HepG2 (cell line): Measurements from ENCODE around the gene GSTK1. TPM values are rescaled to one million over a fixed set of nuclear protein-coding genes. Genes with fewer than 3 reads are reported as not detected.

ENCODE experiments used
- AHDC1 ChIP-seq: sonication (generic); formaldehyde crosslinking; IDR thresholded peaks from 2 replicates; pipeline ENCODE4 v1.5.1; 2020; ENCODE audit warnings: mild to moderate bottlenecking, missing genetic modification reagents, borderline replicate concordance
- CREM ChIP-seq, 2 experiments: sonication (generic) in 1 of 2; formaldehyde crosslinking in 1 of 2; IDR thresholded peaks; 2 replicates each; pipeline versions ENCODE4 v1.4.0 to v1.6.1; 2016 to 2020; ENCODE audit warnings: antibody characterized with exemption in 1 of 2, mild to moderate bottlenecking in 1 of 2, missing genetic modification reagents in 1 of 2
- DBP ChIP-seq: sonication (generic); formaldehyde crosslinking; IDR thresholded peaks from 2 replicates; pipeline ENCODE4 v1.4.0; 2020; ENCODE audit warnings: missing genetic modification reagents; ENCODE audit errors: not compliant biosample characterization
- DMTF1 ChIP-seq: sonication (generic); formaldehyde crosslinking; IDR thresholded peaks from 2 replicates; pipeline ENCODE4 v1.4.0; 2020; ENCODE audit warnings: mild to moderate bottlenecking, missing genetic modification reagents
- FOSL2 ChIP-seq: sonication (generic); formaldehyde crosslinking; IDR thresholded peaks from 2 replicates; pipeline ENCODE4 v1.4.0; 2020; ENCODE audit warnings: missing genetic modification reagents
- FOXM1 ChIP-seq: sonication (generic); formaldehyde crosslinking; IDR thresholded peaks from 2 replicates; pipeline ENCODE4 v1.5.0; 2020; ENCODE audit warnings: missing genetic modification reagents
- HNF4A ChIP-seq: sonication (generic); formaldehyde crosslinking; IDR thresholded peaks from 2 replicates; pipeline ENCODE4 v1.4.0; 2020; ENCODE audit warnings: missing genetic modification reagents
- HOMEZ ChIP-seq: IDR thresholded peaks from 2 replicates; pipeline ENCODE4 v1.6.1; 2016; ENCODE audit warnings: low read depth
- MIER2 ChIP-seq: IDR thresholded peaks from 2 replicates; pipeline ENCODE4 v1.6.1; 2016; ENCODE audit warnings: missing biosample characterization, missing genetic modification reagents
- PPARG ChIP-seq: conservative IDR thresholded peaks from 2 replicates; pipeline ENCODE4 v1.6.1; 2016; ENCODE audit warnings: missing biosample characterization, missing genetic modification reagents
- RXRB ChIP-seq: IDR thresholded peaks from 2 replicates; pipeline ENCODE4 v1.6.1; 2016; ENCODE audit warnings: borderline replicate concordance, missing genetic modification reagents, missing compliant biosample characterization
- THAP9 ChIP-seq: sonication (generic); formaldehyde crosslinking; IDR thresholded peaks from 2 replicates; pipeline ENCODE4; 2020; ENCODE audit warnings: missing genetic modification reagents, mild to moderate bottlenecking, borderline replicate concordance
- ZNF616 ChIP-seq: sonication (generic); formaldehyde crosslinking; IDR thresholded peaks from 2 replicates; pipeline ENCODE4 v1.5.0; 2020; ENCODE audit warnings: low read depth, mild to moderate bottlenecking, missing genetic modification reagents
- ZNF761 ChIP-seq: sonication (generic); formaldehyde crosslinking; conservative IDR thresholded peaks from 2 replicates; pipeline ENCODE4 v1.4.0; 2020; ENCODE audit warnings: mild to moderate bottlenecking, missing genetic modification reagents
- polyA plus RNA-seq, 8 experiments: library from polyadenylated mRNA; depleted of rRNA in 3 of 8; stranded (reverse) in 7 of 8; unstranded in 1 of 8; fragments of >200 nt; fragmentation: Illumina TruSeq in 4 of 8; extraction: Trizol in 4 of 8; gene quantifications; 2 replicates each; pipeline versions ENCODE4 v1.2.1 to v1.2.3, GENCODE V29; 2011 to 2016; ENCODE audit warnings: low read depth in 4 of 8, missing spikeins in 1 of 8, mixed read lengths in 1 of 8; ENCODE audit not compliant: insufficient read depth in 1 of 8
- total RNA-seq, 5 experiments: library from RNA; depleted of rRNA; stranded (reverse); fragments of >200 nt; fragmentation: Illumina TruSeq; extraction: Trizol; gene quantifications; 2 replicates each; pipeline ENCODE4 v1.2.3, GENCODE V29; 2016; ENCODE audit warnings: low read depth in 1 of 5

Gene GSTK1
- total and polyA plus RNA-seq, 2 of the 13 experiments (the other 11 are each of a cell fraction or from before 2014, with no cell fraction given), result 64.6 to 92.1 TPM

- TF ChIP-seq DMTF1 (CRISPR knock-in tag), result no peak
- no peak for TF ChIP-seq AHDC1 (CRISPR knock-in tag)
- TF ChIP-seq FOSL2 (CRISPR knock-in tag), result no peak
- TF ChIP-seq HNF4A, result no peak
- no peak for TF ChIP-seq CREM (IDR thresholded peaks at IDR 0.05)
- no peak for TF ChIP-seq CREM (CRISPR knock-in tag; IDR thresholded peaks at IDR 0.05)
- TF ChIP-seq PPARG (CRISPR knock-in tag), result peak; percentile 52; the same call in 1 of the 2 replicates
- TF ChIP-seq THAP9 (CRISPR knock-in tag), result no peak
- TF ChIP-seq FOXM1 (CRISPR knock-in tag), result no peak
- no peak for TF ChIP-seq ZNF761 (CRISPR knock-in tag)
- TF ChIP-seq DBP (CRISPR knock-in tag), result no peak
- TF ChIP-seq RXRB, result 0 out of 2 replicates have a peak, but pooled peaks have one; percentile 49
- no peak for TF ChIP-seq ZNF616
- 0 out of 2 replicates have a peak, but pooled peaks have one; percentile 27 for TF ChIP-seq HOMEZ (CRISPR knock-in tag)
- no peak for TF ChIP-seq MIER2 (CRISPR knock-in tag)
These were observed 48.2 kb upstream of the GSTK1 start (continued) for GRCh38 chr7:143214789-143215679.
